Hematopoietic multipotent progenitor cell (in vitro differentiated cells): ENCODE results near the gene ANXA5. TPM values are rescaled to one million over a fixed set of nuclear protein-coding genes. Genes with fewer than 3 reads are reported as not detected.
"Not testable (repeated sequence)": the region's sequence is repeated elsewhere in the genome, so short reads cannot be mapped to it uniquely, and the experiment has no call there.

Source experiments
- DNase-seq, 3 donors: peaks; one replicate each; pipeline ENCODE4 v3.0.0-alpha.2; 2011 to 2015; ENCODE audit warnings: low read depth in 2 of 3, low spot score in 2 of 3
- total RNA-seq: library from RNA; depleted of rRNA; stranded (reverse); fragments of >200 nt; gene quantifications from one replicate; pipeline ENCODE4 v1.2.3, GENCODE V29; 2012

Gene ANXA5
- 34.5 TPM for total RNA-seq

DNA sequence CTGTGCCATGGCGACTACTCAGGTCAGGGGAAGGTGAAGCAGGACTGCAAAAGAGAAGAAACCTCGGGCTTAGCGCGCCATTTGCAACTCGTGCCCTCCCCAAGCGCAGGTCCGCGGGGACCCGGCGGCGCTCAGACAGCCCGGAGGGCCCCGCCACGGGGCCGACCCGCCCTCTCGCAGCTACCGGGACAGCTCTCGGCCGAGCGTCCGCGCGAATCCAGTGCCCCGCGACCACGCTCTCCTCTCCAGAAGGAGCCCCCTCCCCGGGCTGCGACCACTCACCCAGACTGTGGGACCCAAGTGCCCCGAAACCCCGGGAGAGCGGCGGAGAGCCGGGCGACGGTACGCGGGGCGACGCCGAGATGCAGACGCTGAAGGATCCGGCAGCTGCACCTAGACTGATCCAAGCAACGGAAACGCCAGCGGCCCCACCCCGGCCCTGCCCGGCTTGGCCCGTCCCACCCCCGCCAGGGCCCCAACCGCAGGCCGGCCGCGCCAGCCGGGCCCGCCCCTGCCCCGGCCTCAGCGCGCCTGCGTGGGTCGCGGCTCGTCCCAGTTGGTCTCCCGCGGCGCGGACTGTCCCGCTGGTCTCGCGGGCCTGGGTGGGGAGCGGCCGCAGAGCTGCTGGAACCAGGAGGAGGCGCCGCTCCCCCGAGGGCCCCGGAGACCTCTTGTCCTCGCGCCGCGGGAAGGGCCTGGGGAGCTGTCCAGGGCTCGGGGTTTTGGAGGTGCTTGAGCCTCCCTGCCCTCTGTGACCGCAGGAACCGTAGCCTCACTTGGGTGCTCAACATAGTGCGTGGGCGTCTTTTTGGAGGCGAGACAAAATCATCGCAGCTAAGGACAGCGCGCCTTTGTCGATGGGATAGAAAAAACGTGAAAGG lies at the start of gene ANXA5:
TSS of gene ANXA5 (minus strand) at position 400 of the 881 bp plus-strand sequence. CDS start at position 9, 391 bp downstream.
- DNase-seq = peak; percentile 38 to 80 (median 75)

DNA sequence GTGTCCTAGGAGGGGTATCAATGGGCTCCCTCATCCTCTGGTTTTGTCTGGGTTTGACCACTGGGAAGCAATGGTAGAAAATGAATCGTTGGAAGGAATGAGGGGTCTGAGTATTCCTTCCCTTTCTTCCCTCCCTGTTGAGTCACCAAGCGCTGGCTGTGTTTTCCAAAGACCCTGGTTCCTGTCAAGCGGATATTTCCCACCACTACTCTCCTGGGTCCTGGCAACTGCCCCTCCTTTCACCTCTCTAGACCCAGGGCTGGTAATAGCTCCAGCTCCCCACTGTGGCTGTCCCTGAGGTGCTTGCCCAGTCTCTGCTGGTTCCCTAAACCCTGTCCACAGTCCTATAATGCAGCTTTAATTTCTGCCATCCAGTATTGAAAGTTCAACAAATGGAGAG lies 46.0 kb upstream of the ANXA5 start:
- no peak for DNase-seq

DNA sequence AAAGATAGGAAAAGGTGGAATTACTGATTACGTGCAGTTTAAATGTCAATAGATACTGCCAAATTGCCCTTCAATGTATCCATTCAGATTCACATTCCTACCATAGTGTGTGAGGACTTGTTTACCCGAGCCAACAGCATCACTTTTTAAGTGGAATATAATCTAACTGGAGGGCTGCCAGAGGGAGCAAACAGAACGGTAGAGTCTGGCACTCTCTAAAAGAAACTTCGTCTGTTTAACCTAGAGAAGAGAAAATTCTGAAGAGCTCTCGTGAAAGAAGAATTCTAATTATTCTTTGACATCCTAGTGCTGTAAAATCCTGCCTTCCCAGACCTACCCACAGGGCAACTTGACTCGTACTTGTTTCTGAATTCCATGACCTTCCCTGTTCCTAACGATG lies 45.0 kb upstream of the ANXA5 start:
- DNase-seq = no peak

DNA sequence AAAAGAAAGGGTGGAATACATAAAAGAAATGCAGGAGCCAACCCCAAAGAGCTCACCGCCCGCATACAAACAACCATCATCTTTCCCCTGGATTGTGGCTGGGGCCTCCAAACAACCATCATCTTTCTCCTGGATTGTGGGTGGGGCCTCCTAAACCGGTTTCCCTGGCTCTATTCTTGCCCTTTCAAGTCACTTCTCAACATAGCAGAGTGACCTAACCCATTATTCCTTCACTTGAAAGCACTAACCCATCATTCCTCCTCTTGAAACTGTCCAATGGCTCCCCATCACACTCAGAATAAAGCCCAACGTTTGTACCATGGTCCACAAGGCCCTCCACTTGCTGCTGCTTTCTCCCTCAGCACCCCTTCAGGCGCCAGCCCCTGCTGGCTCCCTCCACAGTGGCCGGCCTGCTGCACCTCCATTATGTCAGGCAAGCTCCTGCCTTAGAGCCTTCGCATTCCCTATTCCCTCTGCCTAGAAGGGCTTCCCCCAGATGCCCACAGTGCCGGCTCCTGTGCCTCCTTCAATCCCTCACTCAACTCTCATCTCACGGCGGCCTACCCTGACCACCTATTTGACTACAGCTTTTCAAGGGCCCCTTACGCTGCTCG lies 44.1 kb upstream of the ANXA5 start:
- DNase-seq = no peak

DNA sequence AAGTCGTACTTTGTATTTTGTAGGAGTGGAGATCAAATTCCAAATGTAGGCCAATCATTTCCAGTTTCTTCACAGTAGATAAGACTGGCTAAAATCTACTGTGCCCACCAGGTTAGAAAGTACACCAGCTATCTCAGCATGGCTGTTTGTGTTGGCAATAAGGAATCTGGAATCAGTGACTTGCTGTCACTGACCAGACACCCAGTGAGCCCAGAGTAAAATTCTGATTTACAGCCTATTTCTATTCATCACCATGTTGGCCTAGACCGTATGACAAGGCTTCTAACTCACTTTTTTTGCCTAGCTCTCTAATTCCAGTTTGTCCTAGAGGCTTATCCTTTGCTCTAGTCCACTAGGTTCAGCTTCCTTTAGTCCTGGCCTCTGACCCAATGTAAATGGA lies 42.8 kb upstream of the ANXA5 start:
- no peak for DNase-seq

DNA sequence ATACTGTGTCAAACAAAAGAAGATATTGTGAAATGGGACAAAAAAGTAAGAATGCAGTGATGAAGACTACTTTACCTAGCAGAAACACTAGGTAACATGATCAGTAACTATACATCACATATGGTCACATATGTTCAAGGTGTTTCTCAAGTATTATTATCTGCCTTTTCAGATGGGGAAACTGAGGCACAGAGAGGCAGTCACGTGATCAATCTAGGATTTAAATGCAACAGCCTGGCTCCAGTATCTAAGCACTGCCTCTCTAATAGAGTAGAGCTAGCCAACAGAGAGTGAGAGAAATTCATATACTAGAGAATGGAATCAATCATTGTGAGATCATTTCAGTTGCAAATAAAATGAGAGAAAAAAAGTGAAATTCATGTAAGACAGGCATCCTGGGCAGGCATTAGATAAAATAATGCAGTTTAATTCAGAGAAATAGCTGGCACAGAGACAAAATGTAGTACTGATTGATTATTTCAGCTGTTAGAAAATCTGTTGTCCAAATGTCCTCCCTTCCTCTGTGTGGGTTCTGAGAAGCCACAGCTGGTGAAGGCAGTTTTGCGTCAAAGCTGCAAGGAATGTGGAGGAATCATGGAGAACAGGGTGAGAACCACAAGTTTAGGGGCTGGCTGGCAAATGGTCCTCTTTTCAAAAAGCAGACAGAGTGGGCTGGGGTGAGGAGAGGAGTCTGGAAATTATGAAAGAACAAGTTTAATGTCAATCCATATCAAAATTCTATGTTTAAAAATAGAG lies 42.2 kb upstream of the ANXA5 start:
- DNase-seq = no peak

DNA sequence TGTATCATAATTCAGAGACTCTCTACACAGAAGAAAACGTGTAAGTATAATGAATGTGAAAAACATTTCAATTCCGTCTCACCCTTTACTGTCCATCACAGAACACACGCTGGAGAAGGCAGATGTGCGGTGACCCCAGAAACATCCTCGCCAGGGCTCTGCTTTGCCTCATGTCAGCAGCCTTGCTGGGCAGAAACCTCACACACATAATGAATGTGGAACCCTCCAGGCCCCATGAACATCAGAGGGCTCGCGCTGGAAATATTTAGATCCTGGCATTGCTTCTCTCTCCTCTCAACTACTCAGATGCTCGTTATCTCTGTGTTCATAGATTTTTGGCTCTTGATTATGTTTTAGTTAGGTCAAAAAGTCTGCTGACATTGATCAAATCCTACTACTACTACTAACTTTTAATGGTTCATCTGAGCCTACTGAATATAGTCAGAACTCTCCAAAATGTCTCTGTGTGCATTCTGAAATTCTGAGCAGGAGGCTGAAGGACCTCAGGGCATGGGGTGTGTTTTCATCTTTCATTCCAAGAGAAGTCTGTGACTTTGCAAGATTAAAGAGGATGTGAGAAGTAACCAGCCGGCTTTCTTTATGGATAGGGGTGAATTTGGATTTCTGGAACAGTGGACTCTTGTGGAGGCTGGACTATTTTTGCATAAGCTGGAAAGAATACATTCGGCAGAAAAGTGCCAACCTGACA lies 41.2 kb upstream of the ANXA5 start:
- DNase-seq = no peak

DNA sequence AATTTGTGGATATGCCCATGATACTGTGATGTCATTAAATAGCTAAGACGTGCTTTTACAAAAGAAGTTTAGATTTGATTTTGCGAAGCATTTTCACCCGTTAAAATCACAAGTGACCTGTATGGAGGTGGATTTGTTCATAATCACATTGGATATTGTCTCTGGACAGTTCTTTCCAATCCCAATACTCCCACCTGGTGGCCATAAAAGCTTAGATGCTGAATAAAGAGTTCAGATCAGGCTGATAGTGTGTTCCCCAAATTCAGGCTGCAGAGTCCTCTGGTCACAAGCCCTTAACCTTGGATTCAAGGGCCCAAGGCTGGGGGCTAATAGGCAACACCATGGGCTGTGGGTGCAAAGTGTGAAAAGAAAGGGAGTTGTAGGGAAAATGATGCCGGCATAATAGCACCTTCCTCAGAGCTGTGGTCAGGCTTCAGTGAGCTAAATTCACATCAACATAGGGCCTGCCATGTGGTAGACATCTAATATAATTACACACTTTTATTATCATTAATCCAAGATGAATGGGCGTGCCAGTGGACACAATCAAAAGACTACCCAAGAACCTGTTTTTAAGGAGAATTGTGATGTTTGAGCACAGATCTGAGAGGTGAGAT lies 40.1 kb upstream of the ANXA5 start:
- DNase-seq = peak in 2 of 3 donors; percentile 35 to 68

DNA sequence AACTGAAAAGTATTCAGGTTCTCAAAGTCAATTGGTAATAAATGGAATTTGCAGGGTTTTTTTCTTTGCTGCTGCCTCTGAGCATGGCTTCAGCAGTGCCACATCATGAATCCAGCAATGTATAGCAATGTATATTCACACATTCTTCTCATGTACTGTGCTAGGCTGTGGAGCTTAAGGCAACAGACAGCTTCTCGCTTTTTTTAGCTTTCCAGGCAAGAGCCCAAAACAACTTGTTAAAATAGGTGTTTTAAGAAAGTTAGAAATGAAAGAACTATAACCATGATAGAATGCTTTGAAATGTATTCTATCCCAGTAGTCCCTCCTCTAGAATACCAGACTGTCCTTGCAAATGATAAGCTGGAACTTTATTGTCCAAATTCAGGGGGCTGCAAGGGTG lies 37.8 kb upstream of the ANXA5 start:
- DNase-seq = no peak

DNA sequence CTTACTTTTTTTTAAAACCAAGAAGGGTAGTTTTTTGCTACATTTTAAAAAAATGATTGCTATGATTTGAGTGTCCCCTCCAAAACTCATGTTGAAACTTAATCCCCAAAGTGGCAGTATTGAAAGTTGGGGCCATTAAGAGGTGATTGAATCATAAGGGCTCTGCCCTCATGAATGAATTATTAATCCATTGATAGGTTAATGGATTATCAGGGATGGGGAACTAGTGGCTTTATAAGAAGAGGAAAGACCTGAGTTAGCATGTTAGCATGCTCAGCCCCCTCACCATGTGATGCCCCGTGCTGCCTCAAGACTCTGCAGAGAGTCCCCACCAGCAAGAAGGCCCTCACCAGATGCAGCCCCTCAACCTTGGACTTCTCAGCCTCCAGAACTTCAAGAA lies 37.2 kb upstream of the ANXA5 start:
- no peak for DNase-seq

DNA sequence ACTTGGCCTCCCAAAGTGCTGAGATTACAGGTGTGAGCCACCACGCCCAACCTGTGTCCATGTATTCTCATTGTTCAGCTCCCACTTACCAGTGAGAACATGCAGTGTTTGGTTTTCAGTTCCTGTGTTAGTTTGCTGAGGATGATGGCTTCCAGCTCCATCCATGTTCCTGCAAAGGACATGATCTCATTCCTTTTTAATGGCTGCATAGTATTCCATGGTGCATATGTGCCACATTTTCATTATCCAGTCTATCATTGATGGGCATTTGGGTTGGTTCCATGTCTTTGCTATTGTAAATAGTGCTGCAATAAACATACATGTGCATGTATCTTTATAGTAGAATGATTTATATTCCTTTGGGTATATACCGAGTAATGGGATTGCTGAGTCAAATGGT lies 33.0 kb upstream of the ANXA5 start:
- not testable (repeated sequence) for DNase-seq

DNA sequence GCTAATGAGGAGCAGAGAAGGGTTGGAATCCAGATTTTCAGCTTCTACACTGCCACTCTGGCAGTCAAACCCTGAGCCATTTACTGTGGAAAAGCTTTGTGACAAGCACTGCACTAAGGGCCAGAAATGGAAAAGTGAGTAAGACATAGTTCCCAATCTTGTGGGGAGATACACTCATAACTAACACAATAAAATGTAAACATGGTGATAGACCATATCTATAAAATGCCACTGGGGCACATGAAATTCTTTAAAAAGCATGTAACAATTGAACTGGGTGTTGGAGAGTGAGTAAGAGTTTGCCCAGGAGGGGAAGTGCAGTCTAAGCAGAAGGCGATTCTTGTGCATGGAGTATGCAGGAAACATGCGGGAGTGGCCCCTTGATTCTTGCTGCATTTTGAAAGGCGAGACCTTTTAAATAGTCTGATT lies 32.0 kb upstream of the ANXA5 start:
- no peak for DNase-seq

DNA sequence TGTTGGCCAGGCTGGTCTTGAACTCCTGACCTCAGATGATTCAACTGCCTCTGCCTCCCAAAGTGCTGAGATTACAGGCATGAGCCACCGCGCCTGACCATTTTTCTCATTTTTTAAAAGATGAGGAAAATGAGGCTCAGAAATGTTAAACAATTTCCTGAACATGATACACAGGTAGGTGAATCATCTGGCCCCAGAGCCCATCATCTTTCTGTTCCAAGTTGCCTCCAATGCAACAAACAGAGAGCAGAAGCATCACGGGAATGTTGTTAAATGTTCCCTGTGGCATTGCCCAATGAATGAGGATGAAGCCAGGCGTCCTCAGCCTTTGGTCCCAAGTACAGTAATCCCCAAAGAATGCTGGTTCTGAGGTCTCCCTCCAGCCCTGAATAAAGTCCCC lies 31.3 kb upstream of the ANXA5 start:
- no peak for DNase-seq

DNA sequence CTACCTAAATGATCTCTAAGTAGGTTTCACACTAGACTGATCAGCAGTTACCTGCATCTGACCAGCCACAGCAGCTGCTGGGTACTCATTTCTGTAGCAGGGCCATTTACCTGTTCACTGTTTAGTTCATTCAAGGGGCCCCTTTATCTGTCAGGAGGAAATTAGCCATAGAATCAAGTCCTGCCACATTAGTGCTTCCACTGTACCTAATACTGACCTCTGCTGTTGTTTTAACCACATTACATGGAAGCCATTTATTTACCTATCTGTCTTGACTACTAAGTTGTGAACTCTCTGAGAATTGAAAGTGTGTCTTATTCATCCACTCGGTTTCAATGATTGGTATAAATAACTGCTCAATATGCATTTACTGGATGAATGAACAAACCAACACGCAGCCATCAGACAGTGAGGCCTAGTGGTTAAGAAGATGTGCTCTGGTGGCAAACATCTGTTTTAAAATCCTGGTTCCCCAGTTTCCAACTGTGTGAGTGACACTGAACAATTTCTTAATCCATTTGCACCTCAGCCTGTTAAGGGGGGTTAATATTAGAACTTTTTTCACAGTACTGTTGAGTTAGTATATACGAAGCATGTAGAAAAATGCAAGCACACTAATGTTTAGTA lies 30.0 kb upstream of the ANXA5 start:
- peak in 2 of 3 donors; percentile 45 to 73 for DNase-seq

DNA sequence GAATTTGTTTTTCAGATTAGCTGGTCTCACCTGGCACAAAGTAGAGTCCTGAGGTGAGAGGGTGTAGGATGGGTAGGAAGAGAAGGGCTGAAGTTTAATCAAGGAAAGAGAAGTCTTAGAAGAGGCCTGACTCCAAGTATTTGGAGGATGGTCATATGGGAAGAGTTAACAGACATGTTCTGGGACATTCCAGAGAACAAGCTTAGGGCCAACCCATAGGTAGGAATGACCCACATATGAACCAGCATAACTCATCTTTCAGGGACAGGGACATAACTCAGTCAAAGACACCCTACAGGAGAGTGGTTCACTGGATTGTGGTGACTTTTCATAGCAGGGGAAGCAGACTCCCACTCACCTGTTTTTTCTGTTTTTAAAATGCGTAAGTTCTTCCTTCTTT lies 27.9 kb upstream of the ANXA5 start:
- no peak for DNase-seq

DNA sequence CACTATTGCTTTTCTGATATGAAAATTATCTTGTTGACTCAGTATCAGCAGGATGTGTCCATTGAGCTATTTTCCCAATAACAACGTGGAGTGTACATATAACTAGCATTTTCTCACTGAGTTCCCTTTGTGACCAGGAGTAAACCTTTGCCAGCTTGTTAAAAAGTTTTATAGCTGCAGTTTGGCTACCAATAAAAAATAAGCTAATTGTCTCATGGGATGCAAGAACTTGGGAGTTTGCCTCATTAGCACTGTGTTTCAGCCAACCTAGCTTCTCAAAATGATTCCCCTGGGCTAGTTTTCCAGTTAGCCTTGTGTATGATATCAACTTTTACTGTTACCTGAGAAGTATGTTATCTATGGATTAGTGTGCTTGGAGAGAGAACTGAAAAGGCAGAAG lies 24.9 kb upstream of the ANXA5 start:
- DNase-seq = no peak

DNA sequence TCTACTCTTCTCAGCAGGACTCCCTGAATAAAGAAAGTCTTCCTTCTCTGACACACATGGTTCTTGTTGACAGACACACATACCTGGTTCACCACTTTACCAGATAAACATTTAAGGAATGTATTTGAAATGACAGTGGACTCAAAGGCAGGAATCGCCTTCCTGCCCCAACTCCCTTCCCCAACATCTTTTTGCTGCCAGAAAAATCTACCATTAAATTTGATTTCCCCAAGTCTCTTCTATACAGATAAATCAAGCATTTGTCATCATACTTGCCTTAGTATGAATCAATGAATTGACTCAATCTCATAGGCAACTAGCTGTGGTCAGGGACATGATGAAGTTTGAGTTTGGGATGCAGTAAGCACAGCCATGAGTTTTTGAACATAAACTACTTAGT lies 23.3 kb upstream of the ANXA5 start:
- DNase-seq = no peak

DNA sequence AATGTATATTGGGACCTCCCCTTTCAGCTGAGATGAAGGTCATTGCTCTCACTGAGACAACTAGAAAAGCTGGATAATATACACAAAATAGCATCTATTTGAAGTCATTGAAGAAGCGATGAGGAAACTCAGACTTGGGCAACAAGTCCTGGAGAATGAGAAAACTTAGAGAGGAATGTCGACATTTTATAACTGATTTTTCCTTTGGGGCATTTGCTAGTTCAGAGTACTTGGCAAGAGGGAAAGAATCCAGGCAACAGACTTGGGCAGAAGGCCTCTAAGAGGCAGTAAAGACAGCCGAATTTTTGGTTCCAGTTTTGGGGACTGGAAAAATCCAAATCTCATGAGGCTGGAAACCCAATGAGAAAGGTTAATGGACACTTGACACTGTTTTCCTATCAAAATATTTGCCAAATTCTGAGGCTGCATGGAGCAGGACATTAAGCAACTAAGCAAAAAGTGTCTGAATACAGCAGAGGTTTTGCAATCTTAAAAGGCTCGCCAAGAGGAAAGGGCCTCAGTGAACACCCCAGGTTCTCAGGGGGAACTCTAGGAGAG lies 21.0 kb upstream of the ANXA5 start:
- DNase-seq = no peak

DNA sequence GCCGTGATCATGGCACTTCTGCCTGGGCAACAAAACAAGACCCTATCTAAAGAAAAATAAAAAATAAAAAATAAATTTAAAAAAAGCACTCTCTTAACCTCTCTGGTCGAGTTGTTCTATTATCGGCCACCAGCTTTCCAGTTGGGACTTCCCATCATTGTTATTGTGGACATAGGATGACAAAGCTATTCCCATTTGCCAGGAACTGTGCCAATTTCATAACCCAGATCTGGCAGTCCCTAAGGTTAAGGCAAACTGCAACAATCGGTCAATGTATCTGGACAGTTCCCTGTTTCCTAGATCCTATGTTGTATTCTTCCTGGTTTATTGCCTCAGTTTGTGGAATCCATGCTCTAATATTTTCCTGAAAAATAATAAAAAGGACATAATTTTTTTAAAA lies 17.8 kb upstream of the ANXA5 start:
- DNase-seq = no peak

DNA sequence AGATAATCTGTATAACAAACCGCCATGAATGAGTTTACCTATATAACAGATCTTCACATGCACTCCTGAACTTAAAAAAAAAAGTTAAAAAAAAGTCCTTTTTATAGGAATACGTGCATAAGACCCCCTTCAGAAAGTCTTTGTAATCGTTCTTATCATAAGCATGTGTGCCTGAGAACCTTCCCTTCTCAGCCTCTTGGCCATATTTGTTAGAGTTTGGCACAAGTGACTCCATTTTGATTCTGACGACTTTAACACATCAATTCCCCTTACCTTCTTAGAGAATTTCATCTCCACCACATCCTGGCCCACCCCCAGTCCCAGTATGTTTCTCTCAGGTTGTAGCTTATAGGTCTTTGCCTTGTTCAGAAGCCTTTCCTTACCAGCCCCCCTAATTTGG lies 16.0 kb upstream of the ANXA5 start:
- DNase-seq = no peak
